Hepatocyte (in vitro differentiated cells): ENCODE data around the gene FXR2.

Experiments
- CTCF ChIP-seq: fragments of 200-600 bp; sonication (generic); IDR thresholded peaks from 2 replicates; pipeline ENCODE4 v1.5.1; 2016; ENCODE audit warnings: antibody characterized with exemption, mild to moderate bottlenecking; ENCODE audit not compliant: poor library complexity
- EZH2 ChIP-seq: fragments of 200-600 bp; sonication (generic); IDR thresholded peaks from 2 replicates; pipeline ENCODE4 v1.6.1; 2016; ENCODE audit warnings: antibody characterized with exemption, mild to moderate bottlenecking, borderline replicate concordance

GRCh38 chr17:7623661-7624060, 9.0 kb upstream of the FXR2 start:
- TF ChIP-seq CTCF: no peak
- no peak for TF ChIP-seq EZH2
